Fibroblast of the aortic adventitia (primary cell): Measurements from ENCODE around the gene RPS26. TPM values are rescaled to one million over a fixed set of nuclear protein-coding genes. Genes with fewer than 3 reads are reported as not detected.

ENCODE experiments used
- DNase-seq: peaks from one replicate; pipeline ENCODE4 v3.0.0-alpha.2; 2010; ENCODE audit warnings: low read depth
- H3K4me3 ChIP-seq: 2 replicates; pipeline ENCODE4 v1.5.1; 2011; ENCODE audit warnings: low read depth, mild to moderate bottlenecking, control low read depth, low read length, moderate library complexity
- CTCF ChIP-seq: IDR thresholded peaks from 2 replicates; pipeline ENCODE4 v1.5.1; 2011; ENCODE audit warnings: mild to moderate bottlenecking, low read length, control low read depth, inconsistent platforms; ENCODE audit not compliant: insufficient read depth
- total RNA-seq: library from RNA; depleted of rRNA; stranded (reverse); fragments of >200 nt; gene quantifications from 2 replicates; pipeline ENCODE4 v1.2.3, GENCODE V29; 2012; ENCODE audit warnings: low replicate concordance

The RPS26 gene
- total RNA-seq, 1 donor: 893 TPM

DNA sequence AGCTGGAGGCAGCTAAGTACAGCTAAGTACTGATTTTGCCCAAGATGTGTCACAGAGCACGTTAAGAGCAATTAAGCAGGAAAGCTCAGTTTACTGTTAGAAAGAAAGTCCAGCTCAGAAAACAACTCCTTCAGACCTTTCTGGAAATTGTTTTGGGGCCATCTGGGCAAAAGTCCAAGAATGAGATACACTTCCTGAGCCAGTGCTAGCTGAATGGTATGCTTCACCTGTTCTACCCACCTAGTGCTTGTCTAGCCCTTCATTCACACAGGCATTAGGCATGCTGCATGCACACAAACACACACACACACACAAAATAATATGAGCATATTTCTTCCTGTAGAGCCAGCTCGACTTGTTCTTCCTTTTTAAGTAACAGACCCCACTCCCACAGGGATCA is 27.5 kb upstream of the RPS26 start:
- DNase-seq: no peak
- no peak for TF ChIP-seq CTCF

DNA sequence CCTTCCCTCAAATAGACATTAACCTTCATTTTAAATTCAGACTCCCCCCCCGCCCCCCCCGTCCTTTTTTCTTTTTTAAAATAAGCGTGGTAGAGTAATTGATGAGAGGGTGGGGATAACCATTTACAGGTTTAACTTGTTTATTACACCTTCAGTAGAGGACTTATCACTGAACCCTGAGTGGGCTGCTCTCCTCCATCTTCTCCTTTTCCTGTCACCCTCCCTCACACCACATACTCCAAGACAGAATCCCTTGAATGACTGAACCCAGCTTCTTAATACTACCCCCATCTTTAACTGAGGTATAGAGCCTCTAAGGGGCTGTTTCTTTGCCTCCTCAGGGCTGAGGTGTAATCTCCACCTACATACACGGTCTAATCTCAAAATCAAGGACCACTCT is 24.5 kb upstream of the RPS26 start:
- no peak for DNase-seq
- no peak overlapping the region for H3K4me3 ChIP-seq
- TF ChIP-seq CTCF: no peak

More for the DNA sequence above, 27.5 kb upstream of the RPS26 start:
- no peak overlapping the region for H3K4me3 ChIP-seq

DNA sequence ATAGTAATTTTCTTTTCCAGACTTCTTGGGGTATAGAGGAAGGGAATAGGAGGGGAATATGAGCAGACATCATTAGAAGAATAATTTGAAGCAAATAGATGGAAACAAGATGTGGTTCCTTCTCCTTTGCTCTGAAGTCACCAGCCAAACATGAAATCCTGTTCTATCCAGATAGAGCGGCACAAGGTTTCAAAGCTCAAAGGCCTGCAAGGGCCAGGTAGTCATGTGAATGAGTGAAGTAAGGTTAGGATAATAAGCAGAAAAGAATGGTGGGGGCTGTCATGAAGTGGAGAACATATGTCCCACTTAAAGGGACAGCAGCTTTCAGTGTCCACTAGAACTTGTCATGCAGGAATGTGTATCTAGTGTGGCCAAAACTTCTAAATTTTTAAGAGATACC is 23.4 kb upstream of the RPS26 start:
- DNase-seq: no peak
- no peak for TF ChIP-seq CTCF
- H3K4me3 ChIP-seq: no peak overlapping the region

DNA sequence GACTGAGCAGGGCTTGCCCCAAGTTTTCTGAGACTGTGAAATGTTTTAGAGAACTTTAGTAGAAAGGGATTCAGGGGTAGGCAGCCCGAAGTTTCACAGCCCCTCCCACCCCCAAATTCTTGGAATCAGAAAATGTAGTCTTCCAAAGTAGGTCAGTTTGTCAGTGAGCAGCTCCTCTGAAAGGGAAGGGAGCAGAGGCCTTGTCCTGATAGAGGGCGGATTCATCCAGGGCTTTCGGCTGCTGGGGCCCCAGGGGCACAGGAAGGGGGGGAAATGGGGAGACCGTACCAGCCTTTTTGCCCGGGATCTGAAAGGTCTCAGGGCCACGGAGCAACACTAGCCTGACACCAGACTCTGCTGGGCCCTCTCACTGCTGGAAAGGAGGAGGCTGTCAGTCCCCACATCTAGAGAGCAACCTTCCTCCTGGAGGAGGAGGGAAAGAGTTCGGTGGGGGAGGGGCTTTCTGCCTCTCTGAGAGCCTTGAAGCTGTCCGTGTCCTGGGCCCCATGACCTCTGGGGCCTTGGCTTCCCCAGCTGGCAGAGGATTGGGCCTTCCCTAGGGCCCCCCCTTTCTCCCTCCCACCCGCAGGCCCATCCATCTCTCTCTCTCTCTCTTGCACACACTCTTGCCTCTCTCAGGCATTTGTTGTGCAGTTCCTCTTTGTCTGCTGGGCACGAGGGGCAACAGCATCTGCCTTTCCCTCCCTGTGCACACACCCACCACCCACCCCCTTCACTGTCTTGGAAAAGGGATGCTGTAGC is 21.1 kb upstream of the RPS26 start, which contains the start of gene IKZF4:
Gene IKZF4 (plus strand): TSS at position 621 of the 762 bp plus-strand sequence. CDS start 451 bp downstream, outside the sequence.
- peak within 1 kb of the TSS; percentile 53 for H3K4me3 ChIP-seq

GRCh38 chr12:56021889-56022497 is 19.7 kb upstream of the RPS26 start:
- TF ChIP-seq CTCF: peak; percentile 7
- peak overlapping the region; percentile 53 for H3K4me3 ChIP-seq

More for the DNA sequence above, 21.1 kb upstream of the RPS26 start, which contains the start of gene IKZF4:
- DNase-seq: peak; percentile 51
- TF ChIP-seq CTCF: no peak

GRCh38 chr12:56028511-56029165 is 13.1 kb upstream of the RPS26 start:
- DNase-seq: no peak

More at GRCh38 chr12:56021889-56022497, 19.7 kb upstream of the RPS26 start:
- no peak for DNase-seq

More at GRCh38 chr12:56028511-56029165, 13.1 kb upstream of the RPS26 start:
- no peak overlapping the region for H3K4me3 ChIP-seq
- no peak for TF ChIP-seq CTCF
